HFF-Myc (cell line): ENCODE results near the gene FUT2.

Source experiments
- DNase-seq: peaks from one replicate; pipeline ENCODE4 v3.0.0-alpha.2; 2011; ENCODE audit warnings: low read depth; ENCODE audit errors: extremely low read depth
- H3K4me3 ChIP-seq: replicated peaks from 2 replicates; pipeline ENCODE4 v1.5.1; 2011; ENCODE audit warnings: low read depth, mild to moderate bottlenecking, control low read depth, low read length
- CTCF ChIP-seq: IDR thresholded peaks from 2 replicates; pipeline ENCODE4 v1.5.1; 2012; ENCODE audit warnings: mild to moderate bottlenecking, low read depth, low read length, control low read depth; ENCODE audit errors: missing control alignments

Gene FUT2

GRCh38 chr19:48739404-48740163 is 43.8 kb downstream of the FUT2 start:
- peak overlapping the region; percentile 41 for H3K4me3 ChIP-seq
- DNase-seq: no peak
- no peak for TF ChIP-seq CTCF

- H3K4me3 ChIP-seq: peak within 1 kb of the TSS; percentile 41
- DNase-seq: no peak
- no peak for TF ChIP-seq CTCF
Observed at GRCh38 chr19:48740164-48740972, 44.6 kb downstream of the FUT2 start, which contains the start of gene RASIP1. TSS of gene RASIP1 (minus strand) at chr19:48740610. CDS start at chr19:48740282, 328 bp downstream.

- H3K4me3 ChIP-seq: no peak overlapping the region
- no peak for DNase-seq
- TF ChIP-seq CTCF: no peak
Observed at GRCh38 chr19:48741129-48741999, 45.6 kb downstream of the FUT2 start.

- H3K4me3 ChIP-seq: no peak overlapping the region
- TF ChIP-seq CTCF: no peak
- DNase-seq: no peak
Observed at GRCh38 chr19:48742096-48742495, 46.3 kb downstream of the FUT2 start.

- H3K4me3 ChIP-seq: no peak overlapping the region
- DNase-seq: no peak
- no peak for TF ChIP-seq CTCF
Observed at GRCh38 chr19:48745208-48745995, 49.6 kb downstream of the FUT2 start.

- no peak for TF ChIP-seq CTCF
- H3K4me3 ChIP-seq: no peak overlapping the region
Observed at GRCh38 chr19:48746110-48746509, 50.3 kb downstream of the FUT2 start.

More at GRCh38 chr19:48746110-48746509, 50.3 kb downstream of the FUT2 start:
- no peak for DNase-seq
